GM12873 (cell line): ENCODE results near the gene DBF4B.

Experiments
- TF ChIP-seq, protein P1 (sequence below): IDR thresholded peaks from 2 replicates; pipeline ENCODE4 v1.5.1; 2012; ENCODE audit warnings: low read depth, mild to moderate bottlenecking, moderate library complexity, low read length, control low read depth; ENCODE audit not compliant: insufficient read depth; ENCODE audit errors: missing control alignments

The DBF4B gene

DNA sequence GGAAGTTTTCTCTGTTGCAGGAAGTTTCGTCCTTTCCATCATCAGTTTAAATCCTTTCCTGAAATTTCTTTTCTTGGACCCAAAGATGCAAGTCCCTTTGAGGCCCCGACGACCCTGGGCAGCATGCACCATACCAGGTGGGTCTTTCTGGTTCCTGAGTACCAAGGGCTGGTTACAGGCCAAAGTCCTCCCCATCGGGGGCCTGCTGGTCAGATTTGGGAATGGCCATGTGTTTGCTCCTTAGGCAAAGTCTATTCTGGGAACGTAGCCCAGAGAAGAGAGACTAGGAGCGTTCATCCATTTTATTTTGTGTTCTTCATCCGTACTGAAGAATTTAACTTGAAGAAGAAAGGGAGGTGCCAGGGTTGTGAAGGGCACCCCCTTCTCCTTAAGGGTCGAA, 32.9 kb downstream of the DBF4B start:
- TF ChIP-seq, protein P1, sequence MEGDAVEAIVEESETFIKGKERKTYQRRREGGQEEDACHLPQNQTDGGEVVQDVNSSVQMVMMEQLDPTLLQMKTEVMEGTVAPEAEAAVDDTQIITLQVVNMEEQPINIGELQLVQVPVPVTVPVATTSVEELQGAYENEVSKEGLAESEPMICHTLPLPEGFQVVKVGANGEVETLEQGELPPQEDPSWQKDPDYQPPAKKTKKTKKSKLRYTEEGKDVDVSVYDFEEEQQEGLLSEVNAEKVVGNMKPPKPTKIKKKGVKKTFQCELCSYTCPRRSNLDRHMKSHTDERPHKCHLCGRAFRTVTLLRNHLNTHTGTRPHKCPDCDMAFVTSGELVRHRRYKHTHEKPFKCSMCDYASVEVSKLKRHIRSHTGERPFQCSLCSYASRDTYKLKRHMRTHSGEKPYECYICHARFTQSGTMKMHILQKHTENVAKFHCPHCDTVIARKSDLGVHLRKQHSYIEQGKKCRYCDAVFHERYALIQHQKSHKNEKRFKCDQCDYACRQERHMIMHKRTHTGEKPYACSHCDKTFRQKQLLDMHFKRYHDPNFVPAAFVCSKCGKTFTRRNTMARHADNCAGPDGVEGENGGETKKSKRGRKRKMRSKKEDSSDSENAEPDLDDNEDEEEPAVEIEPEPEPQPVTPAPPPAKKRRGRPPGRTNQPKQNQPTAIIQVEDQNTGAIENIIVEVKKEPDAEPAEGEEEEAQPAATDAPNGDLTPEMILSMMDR, result no peak

DNA sequence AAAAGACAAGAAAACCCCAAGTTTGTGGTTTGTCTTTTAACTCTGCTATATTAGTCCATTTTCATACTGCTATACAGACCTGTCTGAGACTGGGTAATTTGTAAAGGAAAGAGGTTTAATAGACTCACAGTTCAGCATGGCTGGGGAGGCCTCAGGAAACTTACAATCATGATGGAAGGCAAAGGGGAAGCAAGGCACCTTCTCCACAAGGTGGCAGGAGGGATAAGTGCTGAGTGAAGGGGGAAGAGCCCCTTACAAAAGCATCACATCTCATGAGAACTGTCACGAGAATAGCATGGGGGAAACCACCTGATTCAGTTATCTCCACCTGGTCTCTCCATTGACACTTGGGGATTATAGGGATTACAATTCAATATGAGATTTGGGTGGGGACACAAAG, 36.8 kb downstream of the DBF4B start:
- TF ChIP-seq, protein P1, result no peak

DNA sequence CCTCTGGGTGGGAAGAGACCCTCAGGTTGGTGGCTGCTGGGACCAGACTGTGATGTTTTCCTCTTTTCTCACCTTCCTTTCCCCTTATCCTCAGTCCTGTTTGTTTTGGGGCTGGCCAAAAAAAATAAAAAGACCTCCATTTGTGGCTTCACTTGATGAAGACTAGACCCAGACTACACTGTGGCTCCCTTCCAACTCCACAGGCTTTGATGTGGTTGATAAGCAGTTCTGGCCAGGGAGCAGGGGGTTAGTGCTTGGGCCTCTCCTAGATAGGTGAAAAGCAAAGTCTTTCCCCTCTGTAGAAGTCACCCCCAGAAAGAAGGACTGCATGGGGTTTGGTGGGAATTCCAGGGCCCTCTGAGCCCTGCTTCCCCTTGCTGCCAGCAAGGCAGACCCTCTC, 39.1 kb downstream of the DBF4B start:
- TF ChIP-seq, protein P1, result no peak

DNA sequence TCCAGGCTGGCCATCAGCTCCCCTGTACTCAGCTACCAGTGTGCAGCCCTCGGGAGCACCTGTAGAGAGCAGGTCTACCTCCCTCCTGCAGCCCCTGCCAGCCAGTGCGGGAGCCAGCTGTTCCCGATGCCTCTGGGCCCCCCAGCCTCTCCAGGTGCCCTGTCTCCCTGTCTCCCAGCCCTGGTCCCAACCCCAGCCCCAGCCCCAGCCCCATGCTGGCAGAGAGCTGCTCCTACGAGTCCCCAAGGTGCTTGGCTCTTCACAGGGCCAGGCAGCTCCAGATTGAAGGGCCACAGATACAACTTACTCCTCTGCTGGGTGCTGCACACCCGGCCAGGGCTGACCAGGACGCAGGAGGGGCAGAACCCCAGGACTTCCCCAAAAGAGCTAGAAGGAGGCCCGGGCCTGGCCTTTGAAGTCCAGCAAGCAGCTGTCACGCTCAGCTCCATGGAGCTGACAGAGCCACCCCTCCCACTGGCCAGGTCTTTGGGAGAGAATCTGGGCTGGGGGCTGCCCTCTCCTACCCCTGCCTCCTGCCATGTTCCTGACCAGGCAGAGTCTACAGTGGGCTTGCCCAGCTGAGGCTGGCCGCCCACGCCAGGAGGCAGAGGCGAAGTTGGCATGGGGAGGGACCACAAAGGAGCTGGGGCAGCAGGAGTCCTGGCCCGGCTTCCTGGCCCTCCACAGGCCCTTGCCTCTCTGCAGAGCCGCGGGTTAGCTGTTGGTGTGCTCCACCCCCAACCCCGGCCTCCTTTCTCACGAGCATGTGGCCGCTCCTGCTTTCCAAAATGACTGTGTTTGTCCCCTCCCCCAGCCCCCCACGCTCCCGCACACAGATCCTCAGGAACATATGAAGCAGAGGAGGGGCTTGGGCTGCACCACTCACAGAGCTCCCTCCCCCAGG, 40.9 kb downstream of the DBF4B start:
- TF ChIP-seq, protein P1, result no peak

DNA sequence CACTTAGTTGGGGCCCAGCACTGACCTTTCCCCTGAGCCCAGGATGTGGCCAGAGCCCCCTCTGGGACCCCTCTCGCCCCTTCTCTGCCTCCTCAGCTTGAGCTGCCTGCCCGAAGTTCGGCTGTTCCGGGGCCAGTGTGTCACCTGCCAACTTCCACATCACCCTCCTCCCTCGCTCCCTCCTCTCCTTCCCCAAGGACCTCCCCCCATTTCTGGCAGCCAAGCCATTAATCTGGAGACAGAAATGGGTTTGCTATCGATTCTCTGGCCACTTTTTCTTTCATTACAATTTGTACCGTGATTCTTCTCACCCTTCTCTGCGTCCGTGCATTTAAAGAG, 41.5 kb downstream of the DBF4B start:
- TF ChIP-seq, protein P1, result no peak

DNA sequence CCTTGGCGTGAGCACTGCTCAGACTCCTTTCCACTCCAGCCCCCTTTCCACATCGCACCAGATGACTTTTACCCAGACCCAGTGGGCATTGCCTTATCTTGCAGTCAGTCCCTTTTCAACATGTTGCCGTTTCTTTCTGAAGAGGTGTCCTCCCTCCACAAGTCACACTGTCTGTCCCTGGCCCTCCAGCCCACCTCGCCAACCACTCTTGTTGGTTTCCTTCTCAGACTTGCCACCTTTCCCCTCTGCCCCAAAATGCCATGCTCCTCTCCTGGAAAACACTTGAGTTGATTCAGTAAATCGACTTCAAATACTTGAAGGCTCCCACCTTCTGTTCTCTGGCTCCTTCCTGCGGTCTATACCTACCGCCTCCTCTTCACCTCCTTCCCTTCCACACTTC, 42.9 kb downstream of the DBF4B start:
- TF ChIP-seq, protein P1, result no peak

DNA sequence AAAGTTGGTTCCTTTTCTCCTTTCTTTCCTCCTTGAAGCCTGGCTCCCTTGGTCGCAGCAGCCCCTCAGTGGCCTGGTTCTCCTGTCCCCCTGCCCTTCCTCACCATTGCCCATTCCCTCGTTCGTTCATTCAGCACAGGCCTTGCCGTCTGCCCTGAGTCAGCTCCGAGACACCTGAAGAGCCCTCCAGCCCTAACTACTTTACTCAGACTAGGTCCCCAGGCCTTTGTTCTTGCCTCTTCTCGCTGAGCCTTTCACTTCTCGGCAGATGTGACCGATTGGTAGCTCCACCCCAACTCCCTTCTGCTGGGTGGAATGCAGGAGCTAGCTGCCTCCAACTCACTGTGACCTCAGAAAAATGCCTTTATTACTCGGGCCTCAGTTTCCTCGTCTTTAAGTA, 43.3 kb downstream of the DBF4B start:
- TF ChIP-seq, protein P1, result no peak
